Endothelial cell of umbilical vein (primary cell): ENCODE data around the gene DLL1. TPM values are rescaled to one million over a fixed set of nuclear protein-coding genes. Genes with fewer than 3 reads are reported as not detected.

ENCODE experiments used
- BruUV-seq: library from RNA; stranded (reverse); fragments of 400-500 nt; replicated peaks from 2 replicates; lab custom pipeline; 2021; lab: Mats Ljungman, UMichigan
- CTCF ChIA-PET: fragments of 300-600, 350-600 bp; sonication (Branson Sonifier 250); formaldehyde crosslinking; loops from one replicate; lab custom pipeline; 2021; ENCODE audit warnings: antibody characterized with exemption, inconsistent platforms; lab: Charles Lee
- POLR2A ChIA-PET: fragments of 300-600, 350-600 bp; sonication (Branson Sonifier 250); formaldehyde crosslinking; loops from one replicate; lab custom pipeline; 2021; ENCODE audit warnings: antibody characterized with exemption, inconsistent platforms; lab: Charles Lee
- DNase-seq: peaks from one replicate; pipeline ENCODE4 v3.0.0-alpha.2; 2011; ENCODE audit warnings: low read depth, low spot score
- FAIRE-seq: peaks from 2 replicates; lab custom pipeline; 2011; peaks lifted over from hg19 to GRCh38; lab: Jason Lieb, UNC
- H2AFZ ChIP-seq: 2 replicates; pipeline ENCODE4 v1.6.0; 2012; ENCODE audit warnings: low read depth, low read length, control low read depth, inconsistent platforms
- H3K27ac ChIP-seq: 2 replicates; pipeline ENCODE4 v1.5.1; 2011; ENCODE audit warnings: low read depth, mild to moderate bottlenecking, control low read depth, low read length, moderate library complexity; ENCODE audit not compliant: insufficient read depth
- H3K27me3 ChIP-seq, 2 experiments: 2 replicates each; pipeline versions ENCODE4 v1.6.0 to v1.6.1; 2011; ENCODE audit warnings: low read length in 2 of 2, mixed read lengths in 1 of 2; ENCODE audit not compliant: control insufficient read depth in 2 of 2, insufficient read depth in 2 of 2
- H3K36me3 ChIP-seq, 2 experiments: 2 replicates in 1 of 2; 3 replicates in 1 of 2; pipeline ENCODE4 v1.5.1; 2011; ENCODE audit warnings: low read length in 2 of 2, mild to moderate bottlenecking in 1 of 2, moderate library complexity in 1 of 2; ENCODE audit not compliant: control insufficient read depth in 2 of 2, insufficient read depth in 2 of 2; ENCODE audit errors: extremely low read depth in 1 of 2
- H3K4me1 ChIP-seq: 3 replicates; pipeline ENCODE4 v1.5.1; 2011; ENCODE audit warnings: mild to moderate bottlenecking, low read length; ENCODE audit not compliant: control insufficient read depth, insufficient read depth; ENCODE audit errors: extremely low read depth
- H3K4me2 ChIP-seq: 2 replicates; pipeline ENCODE4 v1.6.1; 2011; ENCODE audit warnings: low read length, control low read depth, mixed read lengths; ENCODE audit not compliant: insufficient read depth
- H3K4me3 ChIP-seq, 3 experiments: fragments of 200-600 bp in 1 of 3; sonication (generic), shearing (Covaris generic) in 1 of 3; replicated peaks in 1 of 3; 2 replicates each; pipeline ENCODE4 v1.5.1; 2011 to 2016; ENCODE audit warnings: control low read depth in 3 of 3, low read length in 3 of 3, mild to moderate bottlenecking in 2 of 3, inconsistent platforms in 1 of 3, low read depth in 1 of 3, moderate library complexity in 1 of 3; ENCODE audit not compliant: insufficient read depth in 1 of 3
- H3K79me2 ChIP-seq: 2 replicates; pipeline ENCODE4 v1.6.0; 2012; ENCODE audit warnings: low read length, inconsistent platforms; ENCODE audit not compliant: control insufficient read depth, insufficient read depth
- H3K9ac ChIP-seq: replicated peaks from 2 replicates; pipeline ENCODE3; 2011; ENCODE audit warnings: low read length, control low read depth; ENCODE audit not compliant: insufficient read depth; ENCODE audit errors: extremely low read depth
- H3K9me1 ChIP-seq: replicated peaks from 3 replicates; pipeline ENCODE4 v1.6.0; 2011; ENCODE audit warnings: mild to moderate bottlenecking, low read length; ENCODE audit not compliant: control insufficient read depth, insufficient read depth; ENCODE audit errors: extremely low read depth
- H3K9me3 ChIP-seq: replicated peaks from 2 replicates; pipeline ENCODE4 v1.5.1; 2012; ENCODE audit warnings: low read length, inconsistent platforms; ENCODE audit not compliant: control insufficient read depth, insufficient read depth
- H4K20me1 ChIP-seq: replicated peaks from 2 replicates; pipeline ENCODE3; 2011; ENCODE audit warnings: mild to moderate bottlenecking, low read length; ENCODE audit not compliant: control insufficient read depth, insufficient read depth; ENCODE audit errors: extremely low read depth
- CTCF ChIP-seq, 2 donors: IDR thresholded peaks; 1 replicate in 1 of 2; 2 replicates in 1 of 2; pipeline ENCODE4 v1.5.1; 2011; ENCODE audit warnings: low read length in 2 of 2, mild to moderate bottlenecking in 2 of 2, moderate library complexity in 2 of 2, control low read depth in 1 of 2, inconsistent platforms in 1 of 2, low read depth in 1 of 2; ENCODE audit not compliant: insufficient read depth in 1 of 2; ENCODE audit errors: extremely low read depth in 1 of 2
- EZH2 ChIP-seq: IDR thresholded peaks from 2 replicates; pipeline ENCODE4 v1.6.1; 2012; ENCODE audit warnings: borderline replicate concordance, low read depth, mild to moderate bottlenecking, moderate library complexity, low read length, inconsistent platforms; ENCODE audit not compliant: severe bottlenecking
- FOS ChIP-seq: IDR thresholded peaks from 2 replicates; pipeline ENCODE4 v1.6.1; 2011; ENCODE audit warnings: mild to moderate bottlenecking, low read length, moderate library complexity, borderline replicate concordance; ENCODE audit not compliant: insufficient read depth
- GATA2 ChIP-seq: IDR thresholded peaks from 2 replicates; pipeline ENCODE4 v1.7.0; 2011; ENCODE audit warnings: low read depth, mild to moderate bottlenecking, moderate library complexity, mixed read lengths, low read length; ENCODE audit not compliant: insufficient read length, insufficient read depth
- JUN ChIP-seq: IDR thresholded peaks from 2 replicates; pipeline ENCODE4 v1.6.1; 2011; ENCODE audit warnings: borderline replicate concordance, low read depth; ENCODE audit not compliant: insufficient read length, insufficient read depth
- MAX ChIP-seq: IDR thresholded peaks from 2 replicates; pipeline ENCODE4 v1.6.1; 2011; ENCODE audit not compliant: insufficient read depth, insufficient read length
- MYC ChIP-seq: IDR thresholded peaks from one replicate; pipeline ENCODE4 v1.6.1; 2011; ENCODE audit warnings: mild to moderate bottlenecking, low read depth, low read length
- POLR2A ChIP-seq: IDR thresholded peaks from 2 replicates; pipeline ENCODE4 v1.6.1; 2012; ENCODE audit warnings: low read depth, mild to moderate bottlenecking, control low read depth, low read length
- POLR2AphosphoS5 ChIP-seq: IDR thresholded peaks from 2 replicates; pipeline ENCODE4 v1.6.1; 2012; ENCODE audit warnings: low read depth, mild to moderate bottlenecking, control low read depth, low read length, moderate library complexity; ENCODE audit not compliant: insufficient read depth
- dilution Hi-C: fragments of 300-500 bp; cut with MboI; formaldehyde crosslinking; loops from one replicate; pipeline ENCODE4 v1.15.0; 2019; ENCODE audit warnings: low sequenced_read_pairs; ENCODE audit not compliant: extremely low pct_ligation_motif_present
- intact Hi-C: fragments of 100-400 bp; cut with micrococcal nuclease; formaldehyde crosslinking; loops from one replicate; pipeline ENCODE4 v1.10.0; 2022
- polyA plus RNA-seq, 4 experiments: library from polyadenylated mRNA; depleted of rRNA in 3 of 4; stranded (reverse) in 3 of 4; unstranded in 1 of 4; fragments of >200 nt; gene quantifications; 2 replicates each; pipeline versions ENCODE4 v1.2.1 to v1.2.3, GENCODE V29; 2011 to 2012; ENCODE audit warnings: missing spikeins in 1 of 4
- total RNA-seq: library from RNA; stranded (reverse); gene quantifications from 2 replicates; pipeline ENCODE4 v1.2.3, GENCODE V29; 2021

Gene DLL1
- total and polyA plus RNA-seq, 2 donors (not counting 3 experiments of a cell fraction or from before 2014, with no cell fraction given), result 1.4 to 2.3 TPM

- BruUV-seq, result no TSS peak
- Histone ChIP-seq H3K4me2 (no peak overlapping the region), H2AFZ (no peak overlapping the region), H3K4me3 (no peak overlapping the region), H3K9me1 (no peaks in the 10 kb centered on the region), H3K4me1 (no peaks in the 10 kb centered on the region), H3K27ac (no peak overlapping the region), H3K79me2 (no peaks in the 10 kb centered on the region), H3K9ac (no peak overlapping the region), H3K27me3 (peaks cover 0 to 1% of the 10 kb centered on the region in 2 experiments), H3K9me3 (no peaks in the 10 kb centered on the region), H4K20me1 (no peaks in the 10 kb centered on the region), H3K36me3 (no peaks in the 10 kb centered on the region)
- ChIA-PET POLR2A (no interaction called here), CTCF (no interaction called here)
- DNase-seq (no peak), FAIRE-seq (no peak)
- intact Hi-C loops, result no loop called here
- dilution Hi-C loops, result no loop called here
- TF ChIP-seq GATA2 (no peak), POLR2A (no peak), JUN (no peak), POLR2AphosphoS5 (no peak), MAX (no peak), FOS (no peak), MYC (no peak)
These were observed 55.3 kb downstream of the DLL1 start for GRCh38 chr6:170235391-170236125.

GRCh38 chr6:170234419-170234818 is 56.5 kb downstream of the DLL1 start:
- FAIRE-seq (no peak), DNase-seq (no peak)
- no TSS peak for BruUV-seq
- Histone ChIP-seq H2AFZ (no peak overlapping the region), H3K4me1 (no peaks in the 10 kb centered on the region), H3K9me3 (no peaks in the 10 kb centered on the region), H4K20me1 (no peaks in the 10 kb centered on the region), H3K79me2 (no peaks in the 10 kb centered on the region), H3K4me2 (no peak overlapping the region), H3K4me3 (no peak overlapping the region), H3K27me3 (peaks cover 0 to 1% of the 10 kb centered on the region in 2 experiments), H3K9me1 (no peaks in the 10 kb centered on the region), H3K36me3 (no peaks in the 10 kb centered on the region), H3K27ac (no peak overlapping the region), H3K9ac (no peak overlapping the region)
- no peak for TF ChIP-seq POLR2AphosphoS5
- TF ChIP-seq POLR2A, result no peak
- TF ChIP-seq MYC, result no peak
- TF ChIP-seq GATA2, result no peak
- no peak for TF ChIP-seq EZH2
- TF ChIP-seq FOS, result no peak
- TF ChIP-seq CTCF (IDR thresholded peaks at IDR 0.05; ENCODE audit: extremely low read depth in 1 of 2, insufficient read depth in 1 of 2, low read depth in 1 of 2, low read length in 2 of 2), result no peak
- no peak for TF ChIP-seq MAX
- no peak for TF ChIP-seq JUN
- ChIA-PET CTCF (no interaction called here), POLR2A (no interaction called here)
- intact Hi-C loops (no loop called here), dilution Hi-C loops (no loop called here)
